ENCODE results near the gene UBE2K. TPM values are rescaled to one million over a fixed set of nuclear protein-coding genes. Genes with fewer than 3 reads are reported as not detected.
A peak's percentile ranks its signal among the peaks of the same experiment; 100 is the strongest.

UBE2K gene
- total and polyA plus RNA-seq, 2 donors (not counting 1 experiment from before 2014, with no cell fraction given) = 19.3 to 51.0 TPM

GRCh38 chr4:39648827-39649558 lies 48.9 kb upstream of the UBE2K start:
- peak overlapping the region; percentile 32 for H3K27ac Mint-ChIP-seq
- Histone ChIP-seq H2AFZ (ENCODE audit: insufficient read depth, low read depth, low read length, poor library complexity, severe bottlenecking) (peak overlapping the region; percentile 16), H3K27ac (ENCODE audit: low read length in 2 of 2) (no peak overlapping the region), H3K4me2 (replicated peaks; ENCODE audit: low read depth, low read length, poor library complexity, severe bottlenecking) (no peak overlapping the region), H4K20me1 (ENCODE audit: control insufficient read depth, insufficient read depth, low read length, poor library complexity, severe bottlenecking) (no peaks in the 10 kb centered on the region), H3K9me3 (ENCODE audit: control extremely low read depth in 1 of 3, control insufficient read depth in 2 of 3, insufficient read depth in 1 of 3, low read length in 2 of 3) (no peaks in the 10 kb centered on the region), H3K36me3 (replicated peaks in 1 of 2; ENCODE audit: control extremely low read depth in 1 of 2, control insufficient read depth in 1 of 2, extremely low read depth in 1 of 2, insufficient read depth in 2 of 2, low read length in 1 of 2) (no peaks in the 10 kb centered on the region), H3K9ac (ENCODE audit: low read length) (no peak overlapping the region), H3K4me1 (ENCODE audit: control insufficient read depth in 2 of 2, insufficient read depth in 2 of 2, low read length in 2 of 2) (peaks cover 0 to 20% of the 10 kb centered on the region in 2 donors), H3K27me3 (replicated peaks in 1 of 4; ENCODE audit: control extremely low read depth in 1 of 4, control insufficient read depth in 3 of 4, insufficient read depth in 4 of 4, low read length in 3 of 4) (no peaks in the 10 kb centered on the region), H3K4me3 (ENCODE audit: control extremely low read depth in 1 of 5, extremely low read depth in 1 of 5, insufficient read depth in 1 of 5, low read depth in 2 of 5, low read length in 4 of 5) (no peak overlapping the region), H3K79me2 (ENCODE audit: control insufficient read depth, insufficient read depth, low read length) (no peaks in the 10 kb centered on the region)
- no peak for ATAC-seq (ENCODE audit: low read depth)
- 94% methylated on average over 5 of the region's 6 CpGs for WGBS (ENCODE audit: insufficient coverage)
- no peaks in the 10 kb centered on the region for H3K27me3 Mint-ChIP-seq
- POLR2A ChIA-PET = interaction anchor here (0.6 kb wide), 1 partner anchor 8 kb away, joined by 3 read pairs; no protein-coding TSS in a partner anchor
- TF ChIP-seq CTCF (IDR thresholded peaks at IDR 0.05) (no peak), EZH2 (IDR thresholded peaks at IDR 0.05; ENCODE audit: borderline replicate concordance, insufficient read depth, low read depth, low read length, poor library complexity, severe bottlenecking) (no peak)
- CTCF ChIA-PET = interaction anchor here (0.5 kb wide), 1 partner anchor 410 kb away, joined by 4 read pairs; no protein-coding TSS in a partner anchor
- intact Hi-C loops (cut with micrococcal nuclease) = no loop called here
- peaks cover 17% of the 10 kb centered on the region for H3K4me1 Mint-ChIP-seq
- DNase-seq = no peak
- no peak overlapping the region for H3K4me3 Mint-ChIP-seq
- no peaks in the 10 kb centered on the region for H3K9me3 Mint-ChIP-seq (ENCODE audit: insufficient read depth)

- POLR2A ChIA-PET = interaction anchor here (0.6 kb wide), 1 partner anchor 9 kb away, joined by 3 read pairs; no protein-coding TSS in a partner anchor
- no peaks in the 10 kb centered on the region for H3K79me2 ChIP-seq (ENCODE audit: control insufficient read depth, insufficient read depth, low read length)
- H3K9ac ChIP-seq (ENCODE audit: low read length) = no peak overlapping the region
- H3K27ac Mint-ChIP-seq = no peak overlapping the region
- DNase-seq = no peak
- no peaks in the 10 kb centered on the region for H3K27me3 ChIP-seq (replicated peaks in 1 of 4; ENCODE audit: control extremely low read depth in 1 of 4, control insufficient read depth in 3 of 4, insufficient read depth in 4 of 4, low read length in 3 of 4)
- intact Hi-C loops (cut with micrococcal nuclease) = no loop called here
- H3K9me3 Mint-ChIP-seq (ENCODE audit: insufficient read depth) = no peaks in the 10 kb centered on the region
- H3K27me3 Mint-ChIP-seq = no peaks in the 10 kb centered on the region
- peaks cover 0 to 20% of the 10 kb centered on the region in 2 donors for H3K4me1 ChIP-seq (ENCODE audit: control insufficient read depth in 2 of 2, insufficient read depth in 2 of 2, low read length in 2 of 2)
- no peaks in the 10 kb centered on the region for H3K36me3 ChIP-seq (replicated peaks in 1 of 2; ENCODE audit: control extremely low read depth in 1 of 2, control insufficient read depth in 1 of 2, extremely low read depth in 1 of 2, insufficient read depth in 2 of 2, low read length in 1 of 2)
- peaks cover 19% of the 10 kb centered on the region for H3K4me1 Mint-ChIP-seq
- no peak for TF ChIP-seq CTCF (IDR thresholded peaks at IDR 0.05)
- no peak for TF ChIP-seq EZH2 (IDR thresholded peaks at IDR 0.05; ENCODE audit: borderline replicate concordance, insufficient read depth, low read depth, low read length, poor library complexity, severe bottlenecking)
- no peak for ATAC-seq (ENCODE audit: low read depth)
- H2AFZ ChIP-seq (ENCODE audit: insufficient read depth, low read depth, low read length, poor library complexity, severe bottlenecking) = peak overlapping the region; percentile 2
- H3K27ac ChIP-seq (ENCODE audit: low read length in 2 of 2) = peak overlapping the region in 1 of 2 donors; percentile 18
- H4K20me1 ChIP-seq (ENCODE audit: control insufficient read depth, insufficient read depth, low read length, poor library complexity, severe bottlenecking) = no peaks in the 10 kb centered on the region
- H3K4me3 ChIP-seq (ENCODE audit: control extremely low read depth in 1 of 5, extremely low read depth in 1 of 5, insufficient read depth in 1 of 5, low read depth in 2 of 5, low read length in 4 of 5) = no peak overlapping the region
- H3K4me3 Mint-ChIP-seq = no peak overlapping the region
- WGBS (ENCODE audit: insufficient coverage) = no CpG with 5 or more reads among the region's 2 CpGs
- CTCF ChIA-PET = interaction anchor here (0.5 kb wide), 1 partner anchor 410 kb away, joined by 4 read pairs; no protein-coding TSS in a partner anchor
- H3K4me2 ChIP-seq (replicated peaks; ENCODE audit: low read depth, low read length, poor library complexity, severe bottlenecking) = no peak overlapping the region
- no peaks in the 10 kb centered on the region for H3K9me3 ChIP-seq (ENCODE audit: control extremely low read depth in 1 of 3, control insufficient read depth in 2 of 3, insufficient read depth in 1 of 3, low read length in 2 of 3)
Observed at GRCh38 chr4:39649639-39650265, 48.2 kb upstream of the UBE2K start.
